ENCODE results near the gene RASGRP3.
A peak's percentile ranks its signal among the peaks of the same experiment; 100 is the strongest.

Gene RASGRP3

GRCh38 chr2:33588232-33588631 is 111.8 kb downstream of the RASGRP3 start:
- DNase-seq, result peak; percentile 19

GRCh38 chr2:33589444-33589843 is 113.0 kb downstream of the RASGRP3 start:
- no peak for DNase-seq

- no peak for DNase-seq
Observed at GRCh38 chr2:33595385-33595784, 118.9 kb downstream of the RASGRP3 start.

- no peak for DNase-seq
Observed at GRCh38 chr2:33597026-33597425, 120.6 kb downstream of the RASGRP3 start.

GRCh38 chr2:33598561-33599174 is 122.2 kb downstream of the RASGRP3 start:
- peak; percentile 23 for DNase-seq

GRCh38 chr2:33599175-33599942 is 122.9 kb downstream of the RASGRP3 start, which contains the start of gene FAM98A:
Gene FAM98A (minus strand): TSS chr2:33599299. CDS start chr2:33599221, 78 bp downstream.
- peak; percentile 100 for DNase-seq

GRCh38 chr2:33599943-33600192 is 123.4 kb downstream of the RASGRP3 start:
- no peak for DNase-seq

- peak; percentile 22 for DNase-seq
Observed at GRCh38 chr2:33602201-33602830, 125.9 kb downstream of the RASGRP3 start.

GRCh38 chr2:33603416-33603815 is 127.0 kb downstream of the RASGRP3 start:
- DNase-seq, result no peak

- no peak for DNase-seq
Observed at GRCh38 chr2:33605056-33605455, 128.6 kb downstream of the RASGRP3 start.

GRCh38 chr2:33606100-33606499 is 129.7 kb downstream of the RASGRP3 start:
- no peak for DNase-seq

- no peak for DNase-seq
Observed at GRCh38 chr2:33606622-33607021, 130.2 kb downstream of the RASGRP3 start.

- no peak for DNase-seq
Observed at GRCh38 chr2:33607251-33607721, 130.8 kb downstream of the RASGRP3 start.

- DNase-seq, result no peak
Observed at GRCh38 chr2:33607905-33608304, 131.5 kb downstream of the RASGRP3 start.

- DNase-seq, result no peak
Observed at GRCh38 chr2:33614190-33614589, 137.7 kb downstream of the RASGRP3 start.

Data from fibroblast of upper back skin (primary cell).